Heart right ventricle (tissue), 16 donors: ENCODE measurements around the gene NEB. TPM values are rescaled to one million over a fixed set of nuclear protein-coding genes. Genes with fewer than 3 reads are reported as not detected.

Experiments used
- ATAC-seq, 8 donors: fragments of 200-7000 bp; cut with Tn5 transposase; one replicate each; pipeline ENCODE4 v1.9.1; 2020; ENCODE audit warnings: mild to moderate bottlenecking in 8 of 8, moderate library complexity in 8 of 8, moderate number of reproducible peaks in 1 of 8
- DNase-seq, 2 donors: peaks; one replicate each; pipeline ENCODE4 v3.0.0-alpha.2; 2020
- H3K27ac ChIP-seq, 10 donors: fragments of 200-600 bp; sonication (generic) in 2 of 10; one replicate each; pipeline versions ENCODE4 v1.5.0 to v1.8.0; 2020 to 2022; ENCODE audit warnings: mild to moderate bottlenecking in 3 of 10
- H3K27me3 ChIP-seq, 7 donors: fragments of 200-600 bp; one replicate each; pipeline ENCODE4 v1.8.0; 2021 to 2022; ENCODE audit warnings: mild to moderate bottlenecking in 2 of 7
- H3K36me3 ChIP-seq, 9 donors: fragments of 200-600 bp; sonication (generic) in 1 of 9; one replicate each; pipeline versions ENCODE4 v1.5.0 to v1.8.0; 2020 to 2022; ENCODE audit warnings: mild to moderate bottlenecking in 2 of 9
- H3K4me1 ChIP-seq, 9 donors: fragments of 200-600 bp; sonication (generic) in 1 of 9; one replicate each; pipeline versions ENCODE4 v1.5.0 to v1.8.0; 2020 to 2022; ENCODE audit warnings: mild to moderate bottlenecking in 4 of 9
- H3K4me3 ChIP-seq, 10 donors: fragments of 200-600 bp; sonication (generic) in 2 of 10; one replicate each; pipeline versions ENCODE4 v1.5.0 to v1.8.0; 2020 to 2022; ENCODE audit warnings: mild to moderate bottlenecking in 7 of 10, moderate library complexity in 2 of 10
- H3K9me3 ChIP-seq, 11 donors: fragments of 200-600 bp in 10 of 11; sonication (generic) in 2 of 11; one replicate each; pipeline versions ENCODE4 v1.5.0 to v1.8.0; 2013 to 2022; ENCODE audit warnings: mild to moderate bottlenecking in 2 of 11, control low read depth in 1 of 11, moderate library complexity in 1 of 11
- WGBS, 2 donors: extraction: QIAGEN DNeasy Blood & Tissue Kit; methylation state at CpG; one replicate each; pipeline ENCODE4 v1.1.7; 2013; ENCODE audit warnings: inconsistent platforms in 1 of 2; 5-methylcytosine and 5-hydroxymethylcytosine counted together
- intact Hi-C, 10 donors: fragments of 100-400 bp; cut with DNase I; formaldehyde crosslinking; loops; one replicate each; pipeline versions ENCODE4 v1.11.1 to v1.14.2; 2022
- polyA plus RNA-seq, 2 donors: library from polyadenylated mRNA; stranded (reverse); fragments of 200-250 nt; gene quantifications; one replicate each; pipeline ENCODE4 v1.2.3, GENCODE V29; 2013
- total RNA-seq, 10 donors: library from RNA; stranded (reverse); fragmentation: NEBNext Ultra II Directional in 3 of 10; extraction: Animal tissue kit (Norgen Biotek cat#: 25700) in 3 of 10; gene quantifications; one replicate each; pipeline versions ENCODE4 v1.2.1 to v1.2.4, GENCODE V29; 2021 to 2023
- TF ChIP-seq, protein P1 (sequence below), 9 donors: fragments of 200-600 bp; sonication (generic) in 2 of 9; IDR thresholded peaks; one replicate each; pipeline versions ENCODE4 v1.5.0 to v1.8.0; 2021 to 2022; ENCODE audit warnings: antibody characterized with exemption in 9 of 9, mild to moderate bottlenecking in 5 of 9, moderate library complexity in 1 of 9
- donor health status: Arrhythmogenic right ventricular cardiomyopathy.
- donor health status: ischemic (EF 13 %, LVEDD 7.1; RV severe dilation, severe dysfunction).
- donor health status: healthy with polysubstance abuse.
- donor health status: DM: no; HTN: yes; CAD: no.
- donor health status: DM: no; HTN: no; CAD: no.
- donor health status: ischemic (EF 25% LVEDD 6.9; RV normal size, moderate dysfunction).
- donor health status: ischemic (EF 25% LVEDD 5.7; RV mildly dilated, moderate dysfunction).
- donor health status: healthy.
- donor health status: DM: yes; HTN: yes; CAD: no.
- donor health status: Ischemic cardiomyopathy.
- donor health status: ischemic (EF 35%, LVEDD 5.7; RV mildly dilated, moderate dysfunction).
- donor health status: nonischemic (EF 11% LVEDD 7.7; RV severe dilation, severe dysfunction).
- donor health status: DM: yes; HTN: yes; CAD: no.
- donor health status: PGD.
- donor health status: ischemic (EF 29% LVEDD 5.4; RV normal size, mild dysfunction).
- donor health status: nonischemic (EF 23%, LVEDD 6.1; RV moderate dilation, normal function).

Gene NEB
- total and polyA plus RNA-seq, 12 donors: 0.32 to 19.4 (median 3.8) TPM

DNA sequence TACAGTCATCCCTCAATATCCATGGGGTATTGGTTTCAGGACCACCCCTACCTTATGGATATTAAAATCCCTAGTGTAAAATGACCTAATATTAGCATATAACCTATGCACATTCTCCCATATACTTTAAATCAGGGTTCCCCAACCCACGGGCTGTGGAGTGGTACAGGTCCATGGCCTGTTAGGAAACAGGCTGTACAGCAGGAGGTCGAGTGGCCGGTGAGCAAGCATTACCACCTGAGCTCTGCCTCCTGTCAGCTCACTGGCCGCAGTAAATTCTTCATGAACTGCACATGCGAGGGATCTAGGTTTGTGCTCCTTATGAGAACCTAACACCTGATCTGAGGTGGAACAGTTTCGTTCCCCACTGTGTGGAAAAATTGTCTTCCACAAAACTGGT lies 250.7 kb downstream of the NEB start:
- Histone ChIP-seq H3K27ac (no peak overlapping the region), H3K4me3 (no peak overlapping the region), H3K36me3 (peaks cover 0 to 70% (median 6%) of the 10 kb centered on the region in 9 donors), H3K9me3 (no peaks in the 10 kb centered on the region), H3K4me1 (no peaks in the 10 kb centered on the region), H3K27me3 (no peaks in the 10 kb centered on the region)
- TF ChIP-seq, protein P1, sequence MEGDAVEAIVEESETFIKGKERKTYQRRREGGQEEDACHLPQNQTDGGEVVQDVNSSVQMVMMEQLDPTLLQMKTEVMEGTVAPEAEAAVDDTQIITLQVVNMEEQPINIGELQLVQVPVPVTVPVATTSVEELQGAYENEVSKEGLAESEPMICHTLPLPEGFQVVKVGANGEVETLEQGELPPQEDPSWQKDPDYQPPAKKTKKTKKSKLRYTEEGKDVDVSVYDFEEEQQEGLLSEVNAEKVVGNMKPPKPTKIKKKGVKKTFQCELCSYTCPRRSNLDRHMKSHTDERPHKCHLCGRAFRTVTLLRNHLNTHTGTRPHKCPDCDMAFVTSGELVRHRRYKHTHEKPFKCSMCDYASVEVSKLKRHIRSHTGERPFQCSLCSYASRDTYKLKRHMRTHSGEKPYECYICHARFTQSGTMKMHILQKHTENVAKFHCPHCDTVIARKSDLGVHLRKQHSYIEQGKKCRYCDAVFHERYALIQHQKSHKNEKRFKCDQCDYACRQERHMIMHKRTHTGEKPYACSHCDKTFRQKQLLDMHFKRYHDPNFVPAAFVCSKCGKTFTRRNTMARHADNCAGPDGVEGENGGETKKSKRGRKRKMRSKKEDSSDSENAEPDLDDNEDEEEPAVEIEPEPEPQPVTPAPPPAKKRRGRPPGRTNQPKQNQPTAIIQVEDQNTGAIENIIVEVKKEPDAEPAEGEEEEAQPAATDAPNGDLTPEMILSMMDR (IDR thresholded peaks at IDR 0.05): no peak
- ATAC-seq: no peak
- DNase-seq: no peak
- 97% methylated on average over 6 of the region's 6 CpGs for WGBS, 2 donors
- intact Hi-C loops: no loop called here

DNA sequence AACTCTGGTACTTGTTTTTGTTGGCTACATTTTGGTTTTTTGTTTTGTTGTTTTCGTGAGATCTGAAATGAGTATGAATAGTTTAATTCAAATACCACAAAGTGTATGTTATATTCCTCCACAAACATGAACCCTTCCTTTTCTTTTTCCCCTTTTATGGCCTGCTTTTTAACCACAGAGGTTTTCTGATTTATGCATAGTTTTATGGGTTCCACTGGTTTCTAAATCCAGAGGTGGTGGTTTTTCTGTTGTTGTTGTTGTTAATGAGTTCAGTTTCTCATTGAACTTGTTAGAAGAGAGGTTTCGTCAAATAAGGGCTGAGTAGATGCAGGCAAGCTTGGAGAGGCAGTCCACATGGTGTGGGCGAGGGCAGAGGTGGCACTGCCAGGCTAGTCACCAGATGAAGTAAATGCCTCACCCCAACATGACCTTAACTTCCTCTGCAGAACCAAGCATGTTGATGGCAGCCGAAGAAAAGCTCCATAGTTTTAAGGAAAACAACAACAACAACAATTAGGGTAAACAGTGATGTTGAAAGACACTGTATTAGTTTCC lies 252.0 kb downstream of the NEB start:
- no peak for ATAC-seq
- no peak overlapping the region for H3K27ac ChIP-seq
- H3K27me3 ChIP-seq: no peaks in the 10 kb centered on the region
- no peak for DNase-seq
- no peaks in the 10 kb centered on the region for H3K9me3 ChIP-seq
- intact Hi-C loops: no loop called here
- H3K36me3 ChIP-seq: peaks cover 0 to 81% (median 6%) of the 10 kb centered on the region in 9 donors
- H3K4me1 ChIP-seq: no peaks in the 10 kb centered on the region
- no peak overlapping the region for H3K4me3 ChIP-seq
- TF ChIP-seq, protein P1 (IDR thresholded peaks at IDR 0.05): no peak
- 94 to 96% methylated on average over 4 of the region's 4 CpGs for WGBS, 2 donors

DNA sequence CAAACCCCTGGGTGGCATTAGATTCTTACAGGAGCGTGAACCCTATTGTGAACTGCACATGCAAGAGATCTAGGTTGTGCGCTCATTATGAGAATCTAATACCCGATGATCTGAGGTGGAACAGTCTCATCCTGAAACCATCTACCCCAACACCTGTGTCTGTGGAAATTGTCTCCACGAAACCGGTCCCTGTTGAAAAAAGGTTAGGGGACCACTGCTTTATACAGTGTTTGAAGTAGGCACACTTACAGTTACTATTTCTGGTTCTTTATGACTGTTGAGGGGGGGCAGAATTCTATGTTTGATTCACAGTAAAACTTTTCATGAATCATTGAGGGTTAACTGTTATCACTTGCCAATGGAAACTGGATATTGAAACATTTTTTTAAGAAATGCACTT lies 252.5 kb downstream of the NEB start:
- Histone ChIP-seq H3K4me3 (no peak overlapping the region), H3K27ac (no peak overlapping the region), H3K9me3 (no peaks in the 10 kb centered on the region), H3K4me1 (no peaks in the 10 kb centered on the region), H3K27me3 (no peaks in the 10 kb centered on the region), H3K36me3 (peaks cover 0 to 86% (median 6%) of the 10 kb centered on the region in 9 donors)
- DNase-seq (no peak), ATAC-seq (no peak)
- intact Hi-C loops: no loop called here
- WGBS, 2 donors: 91 to 97% methylated on average over 5 of the region's 5 CpGs
- TF ChIP-seq, protein P1 (IDR thresholded peaks at IDR 0.05): no peak

DNA sequence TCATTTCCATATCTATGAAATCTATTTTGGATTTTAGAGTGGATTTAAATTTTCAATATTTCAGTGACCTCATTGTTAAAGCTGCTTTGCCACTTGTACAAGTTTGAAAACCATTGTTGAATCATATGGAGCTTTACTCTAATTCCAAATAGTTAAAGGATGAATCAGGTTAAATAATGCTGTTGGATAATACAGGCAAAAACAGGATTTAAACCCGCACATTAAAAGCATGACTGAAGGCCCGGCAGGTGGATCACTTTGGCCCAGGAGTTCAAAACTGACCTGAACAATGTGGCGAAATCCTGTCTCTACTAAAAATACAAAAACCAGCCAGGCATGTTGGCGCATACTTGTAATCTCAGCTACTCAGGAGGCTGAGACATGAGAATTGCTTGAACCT lies 256.3 kb downstream of the NEB start:
- WGBS, 2 donors: 95 to 99% methylated on average over 4 of the region's 4 CpGs
- Histone ChIP-seq H3K36me3 (peaks cover 0 to 91% (median 15%) of the 10 kb centered on the region in 9 donors), H3K27ac (no peak overlapping the region), H3K4me1 (peaks cover 0 to 22% (median 0%) of the 10 kb centered on the region in 9 donors), H3K4me3 (no peak overlapping the region), H3K27me3 (no peaks in the 10 kb centered on the region), H3K9me3 (no peaks in the 10 kb centered on the region)
- TF ChIP-seq, protein P1 (IDR thresholded peaks at IDR 0.05): no peak
- intact Hi-C loops: no loop called here
- ATAC-seq (no peak), DNase-seq (no peak)
